GM12801 (cell line): ENCODE measurements around the gene RGS11.

Experiments
- TF ChIP-seq, protein P1 (sequence below): IDR thresholded peaks from one replicate; pipeline ENCODE4 v1.5.1; 2011; ENCODE audit warnings: control low read depth; ENCODE audit not compliant: insufficient read length; ENCODE audit errors: extremely low read depth

RGS11 gene

DNA sequence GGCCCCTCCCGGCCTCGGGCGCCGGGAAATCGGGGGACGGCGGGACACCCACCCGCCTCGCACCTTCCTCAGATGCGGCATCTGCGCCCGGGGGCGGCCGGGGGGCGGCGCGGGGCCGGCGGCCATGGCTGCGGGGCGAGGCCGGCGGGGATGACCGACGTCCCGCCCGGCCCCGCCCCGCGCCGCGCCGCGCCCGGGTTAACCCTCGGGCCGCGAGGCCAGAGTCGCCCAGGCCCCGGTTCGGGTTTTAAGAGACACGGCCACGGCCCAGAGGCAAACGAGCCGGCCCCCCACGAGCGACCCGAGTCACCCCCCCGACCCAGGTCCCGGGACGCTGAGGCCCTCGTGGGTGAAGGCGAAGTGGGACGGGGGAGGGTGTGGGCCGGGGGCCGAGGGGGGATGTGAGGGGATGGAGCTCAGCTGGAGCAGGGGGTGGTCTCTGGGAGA lies at the start of gene RGS11:
Gene RGS11 (minus strand): TSS at position 159 of the 447 bp plus-strand sequence. CDS start 33 bp downstream, at position 126.
- TF ChIP-seq, protein P1, sequence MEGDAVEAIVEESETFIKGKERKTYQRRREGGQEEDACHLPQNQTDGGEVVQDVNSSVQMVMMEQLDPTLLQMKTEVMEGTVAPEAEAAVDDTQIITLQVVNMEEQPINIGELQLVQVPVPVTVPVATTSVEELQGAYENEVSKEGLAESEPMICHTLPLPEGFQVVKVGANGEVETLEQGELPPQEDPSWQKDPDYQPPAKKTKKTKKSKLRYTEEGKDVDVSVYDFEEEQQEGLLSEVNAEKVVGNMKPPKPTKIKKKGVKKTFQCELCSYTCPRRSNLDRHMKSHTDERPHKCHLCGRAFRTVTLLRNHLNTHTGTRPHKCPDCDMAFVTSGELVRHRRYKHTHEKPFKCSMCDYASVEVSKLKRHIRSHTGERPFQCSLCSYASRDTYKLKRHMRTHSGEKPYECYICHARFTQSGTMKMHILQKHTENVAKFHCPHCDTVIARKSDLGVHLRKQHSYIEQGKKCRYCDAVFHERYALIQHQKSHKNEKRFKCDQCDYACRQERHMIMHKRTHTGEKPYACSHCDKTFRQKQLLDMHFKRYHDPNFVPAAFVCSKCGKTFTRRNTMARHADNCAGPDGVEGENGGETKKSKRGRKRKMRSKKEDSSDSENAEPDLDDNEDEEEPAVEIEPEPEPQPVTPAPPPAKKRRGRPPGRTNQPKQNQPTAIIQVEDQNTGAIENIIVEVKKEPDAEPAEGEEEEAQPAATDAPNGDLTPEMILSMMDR, result no peak

DNA sequence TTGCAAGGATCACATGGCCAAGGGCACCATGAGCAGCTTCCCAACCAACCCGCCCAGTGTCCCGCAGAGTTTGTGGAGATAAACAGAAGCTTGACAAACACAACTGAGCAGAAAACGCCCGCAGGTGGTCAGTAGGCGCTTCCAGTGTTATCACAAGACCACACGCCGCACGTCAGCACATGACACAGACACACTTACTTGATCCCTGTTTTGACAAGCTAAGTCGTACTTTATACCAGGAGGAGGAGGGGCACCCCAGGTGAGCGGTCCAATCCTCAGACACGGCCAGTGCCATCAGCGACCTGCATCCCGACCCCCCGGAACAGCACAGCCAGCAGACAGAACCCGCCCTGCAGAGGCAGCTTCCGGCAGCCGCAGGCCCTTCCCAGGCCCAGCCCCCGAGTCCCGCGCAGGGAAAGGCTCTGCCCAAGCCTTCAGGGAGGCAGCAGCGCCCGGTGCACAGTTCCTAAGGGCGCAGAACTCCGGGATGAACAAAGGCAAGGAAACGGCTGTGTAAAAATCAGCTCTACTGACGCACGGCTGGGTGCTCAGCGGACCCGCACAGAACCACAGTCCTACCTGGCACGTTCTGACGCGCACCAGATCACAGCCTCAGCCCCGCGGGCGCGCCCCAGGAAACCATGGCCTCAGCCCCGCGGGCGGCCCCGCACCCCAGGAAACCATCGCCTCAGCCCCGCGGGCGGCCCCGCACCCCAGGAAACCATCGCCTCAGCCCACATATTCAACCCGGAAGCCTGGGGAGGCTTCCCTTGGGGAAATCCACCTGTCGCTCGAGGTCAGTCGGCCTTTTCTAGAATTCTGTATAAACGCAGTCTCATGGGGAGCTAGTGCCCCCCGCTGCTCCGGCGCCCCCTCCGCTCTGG lies 48.9 kb upstream of the RGS11 start:
- TF ChIP-seq, protein P1, result no peak

DNA sequence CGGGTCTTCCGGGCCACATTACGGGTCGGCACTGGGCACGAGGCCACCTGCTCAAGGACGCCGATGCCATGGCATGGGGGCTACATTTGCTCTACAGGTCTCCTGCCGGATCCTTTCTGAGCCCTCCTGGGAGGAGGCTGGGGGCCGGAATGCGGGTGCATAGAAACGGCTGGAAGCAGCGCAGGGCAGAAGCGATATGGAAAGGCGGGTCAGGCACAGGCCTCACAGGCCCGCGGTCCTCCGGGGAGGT lies 48.4 kb upstream of the RGS11 start:
- TF ChIP-seq, protein P1, result no peak

DNA sequence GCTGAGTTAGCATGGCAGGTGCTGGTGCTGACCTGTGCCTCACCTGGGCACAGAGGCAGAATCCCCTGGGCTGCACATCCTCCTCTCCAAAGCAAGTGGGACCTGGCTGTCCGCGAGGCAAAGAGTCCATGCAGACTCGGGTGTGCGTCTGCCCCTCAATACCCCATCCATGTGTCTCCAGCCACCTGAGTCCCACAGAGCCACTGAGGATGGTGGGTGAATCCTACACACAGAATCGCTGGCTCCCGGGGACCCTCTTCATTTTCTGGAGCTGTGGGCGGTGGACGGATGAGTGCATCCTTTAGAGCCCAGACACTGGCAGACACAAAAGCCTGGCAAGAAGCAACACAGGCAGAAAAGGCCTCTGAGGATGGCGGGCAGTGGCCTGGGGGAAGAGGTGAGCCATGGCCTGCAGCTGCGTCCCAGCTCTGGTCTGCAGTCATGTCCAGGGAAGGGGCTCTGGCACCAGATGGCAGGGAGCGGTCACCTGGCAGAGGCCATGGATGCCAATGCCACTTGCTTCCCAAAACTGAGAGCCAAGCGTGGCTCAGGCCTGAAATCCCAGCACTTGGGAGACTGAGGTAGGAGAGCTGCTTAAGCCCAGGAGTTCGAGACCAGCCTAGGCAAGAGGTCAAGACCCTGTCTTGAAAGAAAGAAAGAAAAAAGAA lies 46.9 kb upstream of the RGS11 start:
- TF ChIP-seq, protein P1, result no peak

DNA sequence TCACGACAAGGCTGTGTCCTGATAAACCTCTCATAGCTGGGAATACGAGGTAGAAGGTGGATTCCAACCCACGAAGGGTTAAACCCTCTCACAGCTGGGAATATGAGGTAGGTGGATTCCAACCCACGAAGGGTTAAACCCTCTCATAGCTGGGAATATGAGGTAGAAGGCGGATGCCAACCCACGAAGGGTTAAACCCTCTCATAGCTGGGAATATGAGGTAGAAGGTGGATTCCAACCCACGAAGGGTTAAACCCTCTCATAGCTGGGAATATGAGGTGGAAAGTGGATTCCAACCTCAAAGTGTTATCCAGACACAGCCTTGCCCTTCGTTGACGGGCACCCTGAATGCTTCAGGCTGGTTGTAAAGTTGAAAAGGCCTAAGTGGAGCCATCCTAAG lies 45.8 kb upstream of the RGS11 start:
- TF ChIP-seq, protein P1, result no peak

DNA sequence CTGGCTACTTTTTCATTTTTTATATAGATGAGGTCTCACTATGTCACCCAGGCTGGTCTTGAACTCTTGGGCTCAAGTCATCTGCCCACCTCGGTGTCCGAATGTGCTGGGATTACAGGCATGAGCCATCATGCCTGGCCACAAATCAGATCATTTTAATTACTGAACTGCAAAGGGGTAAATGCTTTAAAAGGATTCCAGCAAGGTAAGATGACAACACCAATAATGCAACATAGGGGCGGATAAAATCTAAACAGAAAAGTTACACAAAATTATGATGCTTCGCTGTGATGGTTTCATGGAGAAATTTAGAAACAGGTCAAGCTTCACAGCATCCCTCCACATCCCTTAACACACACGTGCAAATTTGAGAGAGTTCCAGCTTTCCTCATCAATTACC lies 44.5 kb upstream of the RGS11 start:
- TF ChIP-seq, protein P1, result no peak

DNA sequence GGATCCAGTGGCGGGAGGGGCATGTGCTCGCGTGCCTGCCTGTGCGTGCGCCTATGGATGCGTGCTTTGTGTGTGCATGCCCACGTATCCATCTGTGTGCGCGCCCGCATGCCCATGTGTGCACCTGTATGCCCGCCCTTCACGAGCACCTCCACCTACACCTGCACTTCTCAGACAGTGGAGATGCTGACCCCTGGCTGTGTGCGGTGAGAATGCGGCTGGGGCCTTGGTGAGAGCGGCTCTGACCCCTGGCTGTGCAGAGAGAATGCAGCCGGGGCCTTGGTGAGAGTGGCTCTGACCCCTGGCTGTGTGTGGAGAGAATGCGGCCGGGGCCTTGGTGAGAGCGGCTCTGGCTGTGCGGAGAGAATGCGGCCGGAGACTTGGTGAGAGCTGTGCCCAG lies 42.9 kb upstream of the RGS11 start:
- TF ChIP-seq, protein P1, result no peak
